HCT116 (cell line): ENCODE data around the gene IMMP2L.

ENCODE experiments used
- ATF3 ChIP-seq: IDR thresholded peaks from 2 replicates; pipeline ENCODE4 v1.6.1; 2012
- CEBPB ChIP-seq: IDR thresholded peaks from 2 replicates; pipeline ENCODE4 v1.6.1; 2012; ENCODE audit warnings: low read depth
- CTCF ChIP-seq, 3 experiments: fragments of 200-600 bp in 1 of 3; sonication (generic) in 1 of 3; IDR thresholded peaks in 2 of 3; conservative IDR thresholded peaks in 1 of 3; 2 replicates each; pipeline ENCODE4 v1.5.1; 2012 to 2017; ENCODE audit warnings: low read depth in 2 of 3, low read length in 2 of 3, antibody characterized with exemption in 1 of 3, borderline replicate concordance in 1 of 3, control low read depth in 1 of 3, mild to moderate bottlenecking in 1 of 3, mixed read lengths in 1 of 3, mixed run types in 1 of 3, moderate library complexity in 1 of 3; ENCODE audit not compliant: insufficient read depth in 1 of 3
- EGR1 ChIP-seq: IDR thresholded peaks from 2 replicates; pipeline ENCODE4 v1.6.1; 2012; ENCODE audit warnings: low read depth
- EZH2 ChIP-seq: fragments of 200-600 bp; sonication (generic); IDR thresholded peaks from 2 replicates; pipeline ENCODE4 v1.6.1; 2017; ENCODE audit warnings: antibody characterized with exemption, mixed run types
- MAX ChIP-seq: IDR thresholded peaks from 2 replicates; pipeline ENCODE4 v1.6.1; 2012
- POLR2A ChIP-seq: IDR thresholded peaks from 2 replicates; pipeline ENCODE4 v1.7.0; 2011; ENCODE audit warnings: borderline replicate concordance; ENCODE audit not compliant: insufficient read depth, insufficient read length; ENCODE audit errors: extremely low read depth
- POLR2AphosphoS5 ChIP-seq: IDR thresholded peaks from 2 replicates; pipeline ENCODE4 v1.6.1; 2011; ENCODE audit warnings: mild to moderate bottlenecking, low read depth, low read length, moderate library complexity
- SP1 ChIP-seq: IDR thresholded peaks from 2 replicates; pipeline ENCODE4 v1.6.1; 2012; ENCODE audit warnings: low read depth
- SRF ChIP-seq: IDR thresholded peaks from 2 replicates; pipeline ENCODE4 v1.6.1; 2012; ENCODE audit warnings: low read depth
- ZNF274 ChIP-seq: fragments of 200-500 bp; sonication (Bioruptor generic); IDR thresholded peaks from 2 replicates; pipeline ENCODE4 v1.6.1; 2014; ENCODE audit warnings: mild to moderate bottlenecking, low read depth, low read length, inconsistent platforms

- no peak for TF ChIP-seq POLR2AphosphoS5
- TF ChIP-seq CTCF (IDR thresholded peaks at IDR 0.05 in 2 of 3, conservative IDR thresholded peaks at IDR 0.05 in 1 of 3; ENCODE audit: borderline replicate concordance in 1 of 3, insufficient read depth in 1 of 3, low read depth in 2 of 3, low read length in 2 of 3) = no peak
- TF ChIP-seq CEBPB = no peak
- TF ChIP-seq MAX = no peak
- no peak for TF ChIP-seq SRF
- no peak for TF ChIP-seq ATF3
- TF ChIP-seq SP1 = no peak
- no peak for TF ChIP-seq EGR1
- TF ChIP-seq ZNF274 = no peak
- no peak for TF ChIP-seq POLR2A
- no peak for TF ChIP-seq EZH2
Measured at GRCh38 chr7:110988890-110989501, 573.3 kb downstream of the IMMP2L start.
